GM19468 (cell line): ENCODE results near the gene ZYG11B.
A peak's percentile ranks its signal among the peaks of the same experiment; 100 is the strongest.
"Not testable (repeated sequence)": the region's sequence is repeated elsewhere in the genome, so short reads cannot be mapped to it uniquely, and the experiment has no call there.

Source experiments
- ATAC-seq: cut with Tn5 transposase; IDR thresholded peaks from one replicate; pipeline ENCODE4 v1.9.1; 2021; ENCODE audit warnings: mild to moderate bottlenecking, moderate library complexity, moderate number of reproducible peaks; ENCODE audit not compliant: unreplicated experiment; ENCODE audit errors: extremely low read depth

The ZYG11B gene

DNA sequence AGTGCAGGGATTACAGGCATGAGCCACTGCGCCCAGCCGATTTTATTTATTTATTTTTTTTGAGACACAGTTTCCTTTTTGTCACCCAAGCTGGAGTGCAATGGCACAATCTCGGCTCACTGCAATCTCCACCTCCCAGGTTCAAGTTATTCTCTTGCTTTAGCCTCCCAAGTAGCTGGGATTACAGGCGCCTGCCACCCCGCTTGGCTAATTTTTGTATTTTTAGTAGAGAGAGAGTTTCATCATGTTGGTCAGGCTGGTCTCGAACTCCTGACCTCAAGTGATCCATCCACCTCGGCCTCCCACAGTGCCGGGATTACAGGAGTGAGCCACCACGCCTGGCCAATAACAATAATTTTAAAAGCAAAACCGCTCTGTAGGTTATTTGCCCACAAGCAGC is 112.9 kb downstream of the ZYG11B start:
- not testable (repeated sequence) for ATAC-seq

DNA sequence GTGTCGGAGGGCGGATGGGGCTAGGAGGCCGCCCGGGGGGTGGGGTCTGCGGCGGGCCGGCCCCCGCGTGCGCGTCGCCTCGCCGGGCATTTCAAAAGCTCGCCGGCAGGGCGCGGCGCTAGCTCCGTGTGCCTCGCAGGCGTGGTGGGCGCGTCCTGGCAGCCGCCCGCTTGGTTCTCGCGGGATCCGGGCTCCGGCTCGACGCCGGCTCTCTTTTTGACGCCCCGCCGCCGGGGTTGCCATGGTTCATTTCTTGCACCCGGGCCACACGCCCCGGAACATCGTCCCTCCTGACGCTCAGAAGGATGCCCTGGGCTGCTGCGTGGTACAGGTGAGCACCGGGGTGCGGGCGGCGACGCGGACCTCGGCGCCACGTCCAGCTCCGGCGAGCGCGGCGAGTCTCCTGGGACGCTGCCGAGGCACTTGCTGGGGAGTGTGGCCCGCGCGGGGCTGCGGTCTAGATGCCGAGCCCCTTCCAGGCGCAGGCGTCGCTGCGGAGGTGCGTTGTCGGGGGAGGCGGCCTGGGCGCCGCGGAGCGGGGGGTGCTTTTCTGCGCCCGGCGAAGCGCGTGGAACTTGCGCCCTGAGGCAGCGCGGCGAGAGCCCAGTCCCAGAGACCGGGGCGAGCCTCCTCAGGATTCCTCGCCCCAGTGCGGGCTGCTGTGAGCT is 116.5 kb downstream of the ZYG11B start, which contains the start of gene ZYG11A:
Gene ZYG11A (plus strand): TSS at position 118 of the 668 bp plus-strand sequence. CDS start 124 bp downstream, at position 242.
- ATAC-seq: peak; percentile 84

- not testable (repeated sequence) for ATAC-seq
Observed at GRCh38 chr1:52845119-52845518, 118.9 kb downstream of the ZYG11B start.

DNA sequence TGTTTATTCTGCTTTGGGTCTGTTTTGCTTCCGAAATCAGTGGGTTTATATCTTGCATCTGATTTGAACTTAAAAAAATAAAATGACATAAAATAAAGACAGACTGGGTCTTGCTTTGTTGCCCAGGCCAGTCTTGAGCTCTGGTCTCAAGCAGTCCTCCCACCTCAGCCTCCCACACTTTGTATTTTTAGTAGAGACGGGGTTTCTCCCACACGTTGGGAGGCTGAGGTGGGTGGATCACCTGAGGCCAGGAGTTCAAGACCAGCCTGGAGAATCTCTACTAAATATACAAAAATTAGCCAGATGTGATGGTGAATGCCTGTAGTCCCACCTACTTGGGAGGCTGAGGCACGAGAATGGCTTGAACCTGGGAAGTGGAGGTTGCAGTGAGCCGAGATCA is 122.2 kb downstream of the ZYG11B start:
- no peak for ATAC-seq

DNA sequence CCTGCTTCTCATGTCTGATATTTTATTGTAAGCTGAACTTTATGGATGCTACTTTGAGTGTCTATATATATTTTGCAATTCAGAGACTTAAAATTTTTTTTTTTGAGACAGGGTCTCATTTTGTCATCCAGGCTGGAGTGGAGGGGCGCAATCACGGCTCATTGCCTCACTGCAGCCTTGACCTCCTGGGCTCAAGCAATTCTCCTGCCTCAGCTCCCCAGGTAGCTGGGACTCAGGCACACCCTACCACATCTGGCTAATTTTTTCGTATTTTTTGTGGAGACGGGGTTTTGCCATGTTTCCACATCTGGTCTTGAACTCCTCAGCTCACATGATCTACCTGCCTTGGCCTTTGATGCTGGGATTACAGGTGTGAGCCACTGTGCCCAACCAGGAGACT is 124.7 kb downstream of the ZYG11B start:
- ATAC-seq: no peak

- ATAC-seq: no peak
Observed at GRCh38 chr1:52852854-52853253, 126.6 kb downstream of the ZYG11B start.

GRCh38 chr1:52855584-52855983 is 129.3 kb downstream of the ZYG11B start:
- no peak for ATAC-seq

DNA sequence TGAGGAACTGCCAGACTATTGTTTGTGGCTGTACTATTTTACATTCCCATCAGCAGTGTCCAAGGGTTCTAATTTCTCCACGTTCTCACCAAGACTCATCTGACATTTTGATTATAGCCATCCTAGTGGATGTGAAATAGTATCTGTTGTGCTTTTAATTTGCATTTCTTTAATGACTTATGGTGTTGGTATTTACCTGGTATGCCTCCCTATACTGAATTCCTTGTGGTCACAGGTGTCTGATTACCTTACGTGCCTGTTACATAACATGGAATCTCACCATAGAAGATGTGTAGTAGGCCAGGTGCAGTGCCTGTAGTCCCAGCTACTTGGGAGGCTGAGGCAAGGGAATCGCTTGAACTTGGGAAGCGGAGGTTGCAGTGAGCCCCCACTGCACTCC is 129.8 kb downstream of the ZYG11B start:
- no peak for ATAC-seq

GRCh38 chr1:52857443-52857842 is 131.2 kb downstream of the ZYG11B start:
- ATAC-seq: no peak

GRCh38 chr1:52862666-52863458 is 136.6 kb downstream of the ZYG11B start:
- ATAC-seq: no peak

DNA sequence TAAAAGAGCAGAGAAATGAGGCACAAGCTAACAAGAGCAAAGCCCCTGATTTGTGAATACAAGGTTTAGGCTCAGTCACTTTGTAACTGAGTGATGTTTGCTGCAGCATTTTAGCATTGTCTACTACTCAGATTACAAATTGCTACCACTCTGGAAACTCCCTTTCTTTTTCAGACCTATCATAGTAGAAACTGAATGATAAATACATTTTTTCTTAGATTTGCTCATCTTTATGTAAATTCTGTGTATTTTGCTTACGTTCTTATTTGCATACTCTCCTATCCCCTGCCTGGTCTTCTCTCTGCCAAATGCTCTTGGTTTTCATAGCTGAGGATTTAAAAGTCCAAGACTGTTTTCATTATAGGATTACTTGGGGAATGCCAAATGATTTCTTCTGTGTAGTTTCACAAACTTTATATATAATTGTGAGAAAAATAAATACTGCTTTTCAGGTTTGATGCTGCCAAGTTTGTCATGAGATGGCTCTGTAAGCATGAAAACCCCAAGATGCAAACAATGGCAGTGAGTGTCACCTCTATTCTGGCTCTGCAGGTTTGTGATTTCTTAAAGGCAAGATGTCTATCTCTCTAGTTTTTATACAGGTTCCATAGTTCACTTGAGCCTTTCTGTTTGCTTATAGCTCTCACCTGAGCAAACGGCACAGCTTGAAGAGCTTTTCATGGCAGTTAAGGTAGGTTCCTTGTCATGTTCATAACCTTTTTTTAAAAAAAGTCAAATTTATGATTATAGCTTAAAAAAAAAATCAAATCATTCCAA is 141.0 kb downstream of the ZYG11B start:
- peak; percentile 77 for ATAC-seq

DNA sequence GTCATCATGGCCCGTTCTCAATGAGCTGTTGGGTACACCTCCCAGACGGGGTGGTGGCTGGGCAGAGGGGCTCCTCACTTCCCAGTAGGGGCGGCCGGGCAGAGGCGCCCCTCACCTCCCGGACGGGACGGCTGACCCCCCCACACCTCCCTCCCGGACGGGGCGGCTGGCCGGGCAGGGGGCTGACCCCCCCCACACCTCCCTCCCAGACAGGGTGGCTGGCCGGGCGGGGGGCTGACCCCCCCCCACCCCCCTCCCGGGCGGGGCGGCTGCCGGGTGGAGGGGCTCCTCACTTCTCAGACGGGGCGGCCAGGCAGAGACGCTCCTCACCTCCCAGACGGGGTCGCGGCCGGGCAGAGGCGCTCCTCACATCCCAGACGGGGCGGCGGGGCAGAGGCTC is 143.5 kb downstream of the ZYG11B start:
- ATAC-seq: not testable (repeated sequence)

- no peak for ATAC-seq
Observed at GRCh38 chr1:52876843-52877242, 150.6 kb downstream of the ZYG11B start.
